GM23338 (cell line): ENCODE measurements around the gene GAN. TPM values are rescaled to one million over a fixed set of nuclear protein-coding genes. Genes with fewer than 3 reads are reported as not detected.

Source experiments
- ATAC-seq: fragments of 200-7000 bp; cut with Tn5 transposase; 3 replicates; pipeline ENCODE4 v1.9.1; 2020
- DNase-seq: peaks from one replicate; pipeline ENCODE4 v3.0.0-alpha.2; 2015; ENCODE audit warnings: low spot score
- H2AFZ ChIP-seq: fragments of 200-600 bp; sonication (generic); 2 replicates; pipeline ENCODE4 v1.8.0; 2016; ENCODE audit warnings: antibody characterized with exemption, mild to moderate bottlenecking, moderate library complexity
- H3F3A ChIP-seq: fragments of 200-600 bp; sonication (generic); replicated peaks from 2 replicates; pipeline ENCODE4 v1.8.0; 2017; ENCODE audit warnings: antibody characterized with exemption, mixed run types, low read depth
- H3K27ac ChIP-seq: fragments of 200-600 bp; sonication (generic); 2 replicates; pipeline ENCODE4 v1.6.1; 2016; ENCODE audit warnings: low read depth
- H3K27me3 ChIP-seq: fragments of 200-600 bp; sonication (generic); 2 replicates; pipeline ENCODE4 v1.8.0; 2016; ENCODE audit warnings: mild to moderate bottlenecking, mixed run types, moderate library complexity; ENCODE audit not compliant: insufficient read depth
- H3K36me3 ChIP-seq: fragments of 200-600 bp; sonication (generic); 2 replicates; pipeline ENCODE4 v1.8.0; 2016; ENCODE audit warnings: mild to moderate bottlenecking; ENCODE audit not compliant: insufficient read depth
- H3K4me1 ChIP-seq: fragments of 200-600 bp; sonication (generic); 2 replicates; pipeline ENCODE4 v1.8.0; 2016; ENCODE audit warnings: mild to moderate bottlenecking, moderate library complexity; ENCODE audit not compliant: insufficient read depth
- H3K4me2 ChIP-seq: fragments of 200-600 bp; sonication (generic); 2 replicates; pipeline ENCODE4 v1.7.1; 2017; ENCODE audit warnings: mixed run types
- H3K4me3 ChIP-seq: fragments of 200-600 bp; sonication (generic); 2 replicates; pipeline ENCODE4 v1.6.1; 2016; ENCODE audit warnings: mixed run types
- H3K79me2 ChIP-seq: fragments of 200-600 bp; sonication (generic); replicated peaks from 2 replicates; pipeline ENCODE4 v1.8.0; 2017; ENCODE audit warnings: mild to moderate bottlenecking; ENCODE audit not compliant: insufficient read depth
- H3K9me2 ChIP-seq: fragments of 200-600 bp; sonication (generic); 2 replicates; pipeline ENCODE4 v1.8.0; 2017; ENCODE audit not compliant: insufficient read depth
- H4K20me1 ChIP-seq: fragments of 200-600 bp; sonication (generic); replicated peaks from 2 replicates; pipeline ENCODE4 v1.8.0; 2017; ENCODE audit warnings: mild to moderate bottlenecking; ENCODE audit not compliant: insufficient read depth
- H3K27ac Mint-ChIP-seq: 2 replicates; pipeline ENCODE4 v1.8.0; 2020; ENCODE audit warnings: inconsistent platforms, mild to moderate bottlenecking, moderate library complexity, mixed read lengths
- H3K27me3 Mint-ChIP-seq: 3 replicates; pipeline ENCODE4 v1.8.0; 2022; ENCODE audit warnings: low read depth, mild to moderate bottlenecking, moderate library complexity, mixed read lengths, inconsistent platforms; ENCODE audit not compliant: insufficient read depth, poor library complexity
- H3K36me3 Mint-ChIP-seq: 3 replicates; pipeline ENCODE4 v1.8.0; 2021; ENCODE audit warnings: low read depth, mild to moderate bottlenecking, inconsistent platforms, moderate library complexity, mixed read lengths
- H3K4me1 Mint-ChIP-seq: 3 replicates; pipeline ENCODE4 v1.8.0; 2020; ENCODE audit warnings: mild to moderate bottlenecking, inconsistent platforms, mixed read lengths
- H3K4me3 Mint-ChIP-seq: 3 replicates; pipeline ENCODE4 v1.8.0; 2021; ENCODE audit warnings: moderate library complexity, mild to moderate bottlenecking, inconsistent platforms, mixed read lengths
- H3K9me3 Mint-ChIP-seq: 3 replicates; pipeline ENCODE4 v1.8.0; 2020; ENCODE audit warnings: moderate library complexity, mild to moderate bottlenecking, inconsistent platforms, mixed read lengths
- CREB1 ChIP-seq: fragments of 250-450 bp; sonication (Bioruptor Pico); IDR thresholded peaks from 2 replicates; pipeline ENCODE4 v1.5.0; 2020; ENCODE audit warnings: low read depth, mild to moderate bottlenecking, moderate library complexity
- CTCF ChIP-seq, 2 experiments: fragments of 200-600 bp in 1 of 2; sonication (generic) in 1 of 2; conservative IDR thresholded peaks; 2 replicates each; pipeline versions ENCODE4 v1.5.1 to v1.6.1; 2016 to 2017; ENCODE audit warnings: antibody characterized with exemption in 2 of 2, low read depth in 2 of 2, mild to moderate bottlenecking in 2 of 2, moderate library complexity in 1 of 2
- ETS1 ChIP-seq: IDR thresholded peaks from 2 replicates; pipeline ENCODE4 v1.6.1; 2016; ENCODE audit warnings: antibody characterized with exemption
- EZH2 ChIP-seq: fragments of 200-600 bp; sonication (generic); IDR thresholded peaks from one replicate; pipeline ENCODE4 v1.8.0; 2017; ENCODE audit warnings: antibody characterized with exemption, mild to moderate bottlenecking, low read depth; ENCODE audit not compliant: unreplicated experiment
- EZH2phosphoT487 ChIP-seq: fragments of 200-600 bp; sonication (generic); IDR thresholded peaks from one replicate; pipeline ENCODE4 v1.8.1; 2018; ENCODE audit warnings: antibody characterized with exemption; ENCODE audit not compliant: unreplicated experiment
- JUNB ChIP-seq: IDR thresholded peaks from one replicate; pipeline ENCODE4 v1.6.1; 2016; ENCODE audit warnings: antibody characterized with exemption; ENCODE audit not compliant: unreplicated experiment
- NANOG ChIP-seq: IDR thresholded peaks from 2 replicates; pipeline ENCODE4 v1.6.1; 2016; ENCODE audit warnings: antibody characterized with exemption, borderline replicate concordance
- POLR2AphosphoS5 ChIP-seq: IDR thresholded peaks from 2 replicates; pipeline ENCODE4 v1.6.1; 2016; ENCODE audit warnings: antibody characterized with exemption, low read depth
- REST ChIP-seq: IDR thresholded peaks from one replicate; pipeline ENCODE4 v1.6.1; 2018; ENCODE audit warnings: antibody characterized with exemption; ENCODE audit not compliant: unreplicated experiment
- STAT1 ChIP-seq: IDR thresholded peaks from one replicate; pipeline ENCODE4 v1.6.1; 2016; ENCODE audit warnings: antibody characterized with exemption; ENCODE audit not compliant: unreplicated experiment
- ZNF114 ChIP-seq: fragments of 250-450 bp; sonication (Bioruptor Pico); IDR thresholded peaks from 2 replicates; pipeline ENCODE4 v1.5.0; 2020; ENCODE audit warnings: mild to moderate bottlenecking, moderate library complexity
- ZNF331 ChIP-seq: fragments of 250-450 bp; sonication (Bioruptor Pico); IDR thresholded peaks from 2 replicates; pipeline ENCODE4 v1.5.0; 2020; ENCODE audit warnings: low read depth, mild to moderate bottlenecking, moderate library complexity
- ZNF462 ChIP-seq: fragments of 250-450 bp; sonication (Bioruptor Pico); IDR thresholded peaks from 2 replicates; pipeline ENCODE4 v1.5.0; 2020; ENCODE audit warnings: mild to moderate bottlenecking, moderate library complexity
- polyA plus RNA-seq: library from polyadenylated mRNA; unstranded; fragments of >200 nt; fragmentation: Nextera tagmentation; extraction: Ambion mirVana; gene quantifications from 2 replicates; pipeline ENCODE4 v1.2.1, GENCODE V29; 2016
- total RNA-seq: library from RNA; depleted of rRNA; stranded (reverse); fragments of >200 nt; shearing (Covaris generic); gene quantifications from 2 replicates; pipeline ENCODE4 v1.2.3, GENCODE V29; 2014

GAN gene
- total and polyA plus RNA-seq, 2 experiments from 2014 or later: 8.1 to 28.5 TPM

- Histone ChIP-seq H2AFZ (no peak overlapping the region), H3K27ac (no peak overlapping the region), H3K79me2 (no peaks in the 10 kb centered on the region; the same call in 1 of the 2 replicates), H3K4me1 (no peaks in the 10 kb centered on the region), H3K4me3 (no peak overlapping the region), H3K36me3 (peaks cover 35% of the 10 kb centered on the region), H3K4me2 (no peak overlapping the region), H3K9me2 (no peaks in the 10 kb centered on the region), H3K27me3 (no peaks in the 10 kb centered on the region), H3F3A (no peaks in the 10 kb centered on the region), H4K20me1 (0 out of 2 replicates have a peak, but pooled peaks cover 5% of the 10 kb centered on the region)
- H3K36me3 Mint-ChIP-seq: peaks cover 18% of the 10 kb centered on the region
- no peak overlapping the region for H3K27ac Mint-ChIP-seq
- no peak for ATAC-seq
- H3K9me3 Mint-ChIP-seq: no peaks in the 10 kb centered on the region
- H3K27me3 Mint-ChIP-seq: no peaks in the 10 kb centered on the region
- H3K4me1 Mint-ChIP-seq: no peaks in the 10 kb centered on the region
- H3K4me3 Mint-ChIP-seq: no peak overlapping the region
- TF ChIP-seq POLR2AphosphoS5: no peak
- TF ChIP-seq ZNF331 (CRISPR knock-in tag): no peak
- TF ChIP-seq ZNF114 (CRISPR knock-in tag): no peak
- TF ChIP-seq CREB1 (CRISPR knock-in tag): no peak
- no peak for TF ChIP-seq ZNF462 (CRISPR knock-in tag)
- no peak for TF ChIP-seq REST
- no peak for TF ChIP-seq EZH2phosphoT487
- TF ChIP-seq CTCF (conservative IDR thresholded peaks at IDR 0.05; ENCODE audit: low read depth in 2 of 2): no peak
- no peak for TF ChIP-seq EZH2
- TF ChIP-seq JUNB: no peak
- no peak for TF ChIP-seq ETS1
- no peak for TF ChIP-seq STAT1
- no peak for TF ChIP-seq NANOG
- no peak for DNase-seq
Observed at GRCh38 chr16:81371106-81371505, 56.3 kb downstream of the GAN start.
